Activated CD8-positive, alpha-beta memory T cell treated with anti-CD3 and anti-CD28 coated beads, Interleukin-2, amount 50 U/mL, for 1 hour (primary cell): Measurements from ENCODE around the gene RFPL3.
"Not testable (repeated sequence)": the region's sequence is repeated elsewhere in the genome, so short reads cannot be mapped to it uniquely, and the experiment has no call there.

Source experiments
- DNase-seq: peaks from one replicate; pipeline ENCODE4 v3.0.0-alpha.2; 2020; ENCODE audit errors: extremely low read depth

The RFPL3 gene

GRCh38 chr22:32331236-32331917, 26.3 kb upstream of the RFPL3 start:
- DNase-seq: no peak

GRCh38 chr22:32331918-32332725, 25.5 kb upstream of the RFPL3 start:
- no peak for DNase-seq

GRCh38 chr22:32333141-32333768, 24.4 kb upstream of the RFPL3 start:
- no peak for DNase-seq

DNA sequence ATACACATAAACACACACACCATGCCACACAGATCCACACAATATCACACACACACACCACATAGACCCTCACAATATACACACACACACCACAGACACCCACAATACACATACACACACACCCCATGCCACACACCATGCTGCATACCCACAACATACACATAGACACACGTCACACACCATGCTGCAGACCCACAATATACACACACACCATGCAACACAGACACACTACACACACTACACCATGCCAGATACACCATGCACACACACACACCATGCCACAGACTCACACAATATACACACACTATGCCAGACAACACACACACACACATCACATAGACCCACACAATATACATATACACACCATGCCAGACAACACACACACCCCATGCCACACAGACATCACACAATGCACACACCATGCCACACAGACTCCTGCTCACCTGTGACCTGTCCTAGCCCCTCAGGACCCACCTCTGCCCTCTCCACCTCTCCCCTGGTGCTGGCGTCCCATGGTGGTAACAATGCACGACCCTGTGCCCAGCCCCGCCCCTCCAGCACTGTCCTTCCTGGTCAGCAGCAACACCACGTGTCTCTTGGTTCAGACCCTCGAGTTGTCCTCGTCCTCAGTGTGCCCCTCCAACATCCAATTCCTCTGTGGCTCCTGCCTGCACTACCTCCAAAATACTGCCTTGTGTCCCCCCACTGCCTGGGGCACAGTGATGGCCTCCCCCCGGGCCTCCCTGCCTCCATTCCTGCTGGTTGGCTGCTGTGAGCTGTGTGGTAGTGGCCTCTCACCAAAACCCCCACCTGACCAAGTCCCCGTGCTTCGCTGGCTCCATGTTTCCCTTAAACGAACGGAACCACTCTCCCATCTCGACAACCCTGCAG, 23.7 kb upstream of the RFPL3 start:
- DNase-seq: no peak

DNA sequence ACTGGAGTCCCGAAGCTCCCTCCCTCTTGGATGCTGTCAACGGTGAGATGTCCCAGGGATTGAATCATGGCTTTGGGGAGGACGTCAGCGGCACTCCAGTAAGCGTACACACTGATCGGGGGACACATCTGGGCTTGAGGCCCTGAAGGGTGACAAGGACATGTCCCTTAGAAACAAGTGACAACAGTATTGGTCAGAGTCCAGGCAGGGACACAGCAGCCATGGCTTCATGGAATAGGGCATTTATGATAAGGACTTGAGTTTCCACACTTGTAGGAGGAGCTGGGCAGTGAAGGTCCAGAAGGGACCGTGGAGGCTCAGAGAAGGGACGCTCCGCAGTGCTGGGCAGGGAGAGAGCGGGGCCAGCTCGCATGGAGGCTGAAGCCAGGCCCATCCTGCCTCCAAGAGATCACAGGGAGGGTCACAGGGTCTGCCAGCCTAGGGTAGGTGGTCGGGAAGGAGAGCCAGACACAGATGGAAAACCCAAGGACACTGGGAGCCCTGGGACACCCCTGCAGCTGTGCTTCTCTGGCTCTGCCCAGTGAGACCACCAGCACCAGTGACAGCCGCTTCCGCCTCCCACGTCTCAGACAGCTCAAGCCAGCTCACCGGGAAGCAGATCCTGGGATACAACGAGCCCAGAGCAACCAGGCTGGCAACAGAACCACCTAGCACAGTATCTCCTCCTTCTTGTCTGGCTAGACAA, 22.9 kb upstream of the RFPL3 start:
- DNase-seq: no peak

GRCh38 chr22:32335471-32335870, 22.2 kb upstream of the RFPL3 start:
- no peak for DNase-seq

GRCh38 chr22:32336121-32336603, 21.5 kb upstream of the RFPL3 start:
- DNase-seq: no peak

DNA sequence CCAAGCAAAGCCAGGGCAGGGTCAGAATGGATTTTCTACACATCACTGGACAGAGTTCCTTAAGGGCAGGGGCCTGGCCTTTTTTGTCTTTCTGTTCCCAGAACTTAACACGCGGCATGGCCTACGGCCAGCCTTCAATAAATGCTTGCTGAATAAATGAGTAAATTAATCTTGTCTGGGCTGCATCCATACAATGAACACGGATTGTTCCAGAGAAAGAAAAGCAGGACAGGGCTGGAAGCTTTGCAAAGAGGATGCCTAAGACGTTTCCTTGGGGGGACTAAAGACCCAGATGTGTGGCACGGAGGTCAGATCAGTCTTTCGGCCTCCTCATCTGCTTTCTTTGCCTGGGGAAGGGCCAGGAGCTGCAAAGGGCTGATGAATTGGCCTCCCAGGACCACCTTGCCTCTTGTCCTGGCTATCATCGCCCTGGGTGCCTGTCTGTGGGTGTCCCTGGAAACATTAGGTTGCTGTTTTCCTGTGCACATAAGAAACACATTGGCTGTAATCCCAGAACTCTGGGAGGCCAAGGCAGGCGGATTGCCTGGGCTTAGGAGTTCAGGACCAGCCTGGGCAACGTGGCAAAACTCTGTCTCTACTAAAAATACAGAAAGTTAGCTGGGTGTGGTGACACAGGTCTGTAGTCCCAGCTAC, 20.8 kb upstream of the RFPL3 start:
- no peak for DNase-seq

DNA sequence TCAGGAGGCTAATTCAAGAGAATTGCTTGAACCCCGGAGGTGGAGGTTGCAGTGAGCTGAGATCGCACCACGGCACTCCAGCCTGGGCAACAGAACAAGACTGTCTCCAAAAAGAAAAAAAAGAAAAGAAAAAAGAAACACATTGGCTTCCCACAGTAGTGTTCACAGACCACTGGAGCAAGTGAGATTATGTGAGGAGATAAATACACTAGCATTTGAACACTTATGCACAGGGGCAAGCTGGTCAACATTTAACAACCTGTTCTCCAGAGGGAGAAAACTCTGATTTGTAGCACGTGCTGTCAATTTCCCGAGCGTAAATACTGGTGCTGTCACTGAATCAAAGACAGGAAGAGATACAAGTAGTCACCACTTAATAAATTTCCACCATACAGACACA, 20.2 kb upstream of the RFPL3 start:
- not testable (repeated sequence) for DNase-seq

GRCh38 chr22:32338757-32339156, 18.9 kb upstream of the RFPL3 start:
- no peak for DNase-seq

DNA sequence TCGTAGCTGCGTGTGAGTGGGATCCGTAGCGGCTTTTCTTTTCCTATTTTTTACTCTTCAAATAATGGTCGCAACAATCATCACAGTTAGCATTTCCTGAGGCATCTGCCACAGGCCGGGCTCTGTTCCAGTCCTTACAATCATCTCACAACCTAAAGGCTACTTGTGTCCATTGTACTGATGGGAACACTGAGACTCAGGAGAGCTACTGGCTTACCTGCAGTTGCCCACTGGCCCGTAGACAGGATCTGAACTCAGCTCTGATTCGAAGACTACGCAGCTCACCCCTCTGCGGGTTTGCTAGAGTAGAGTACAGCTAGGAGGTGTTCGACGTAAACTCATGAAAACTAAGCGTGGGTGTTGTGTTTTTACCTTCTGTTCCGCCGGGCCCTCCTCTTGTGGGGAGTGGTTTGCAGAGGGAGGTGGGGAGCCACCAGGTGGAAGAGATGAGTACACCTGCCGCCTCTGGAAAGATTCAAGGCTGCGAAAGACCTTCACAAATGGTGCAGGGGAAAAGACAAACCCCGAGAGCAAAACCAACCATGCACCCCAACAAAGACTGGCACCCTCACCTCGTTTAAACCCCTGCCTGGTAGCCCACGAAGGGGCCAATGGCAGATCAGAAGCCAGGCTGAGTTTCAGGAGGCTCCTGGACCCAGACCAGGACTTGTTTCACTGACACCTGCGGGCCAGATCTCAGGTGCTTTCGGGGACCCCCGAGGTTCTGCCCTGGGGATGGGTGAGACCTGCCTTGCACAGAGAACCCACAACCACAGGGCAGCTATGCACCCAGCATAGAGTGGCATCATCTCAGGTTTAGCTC, 18.3 kb upstream of the RFPL3 start:
- DNase-seq: no peak

- DNase-seq: no peak
Observed at GRCh38 chr22:32340411-32340810, 17.3 kb upstream of the RFPL3 start.

- no peak for DNase-seq
Observed at GRCh38 chr22:32341122-32341740, 16.4 kb upstream of the RFPL3 start.

GRCh38 chr22:32342977-32343376, 14.7 kb upstream of the RFPL3 start:
- DNase-seq: no peak

DNA sequence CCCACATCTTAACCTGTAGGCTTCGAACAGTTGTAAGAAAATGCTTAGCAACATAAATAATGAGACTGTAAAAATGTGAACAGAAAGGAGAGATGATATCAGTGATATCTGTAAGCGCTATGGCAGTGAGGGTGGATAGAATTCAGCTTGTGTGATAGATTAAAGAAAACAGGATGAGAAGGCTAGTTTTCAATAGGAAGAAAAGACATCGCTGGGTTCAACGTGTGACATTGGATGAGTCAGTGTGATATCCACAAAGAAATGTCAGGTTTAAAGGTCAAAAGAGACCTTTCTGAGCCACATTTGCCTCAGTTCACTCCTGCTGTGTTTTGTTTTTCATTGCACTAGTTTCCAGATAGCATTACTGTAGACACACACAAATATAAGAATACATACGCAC, 13.7 kb upstream of the RFPL3 start:
- no peak for DNase-seq

- no peak for DNase-seq
Observed at GRCh38 chr22:32348031-32348611, 9.5 kb upstream of the RFPL3 start.

GRCh38 chr22:32351875-32352274, 5.8 kb upstream of the RFPL3 start:
- DNase-seq: not testable (repeated sequence)

DNA sequence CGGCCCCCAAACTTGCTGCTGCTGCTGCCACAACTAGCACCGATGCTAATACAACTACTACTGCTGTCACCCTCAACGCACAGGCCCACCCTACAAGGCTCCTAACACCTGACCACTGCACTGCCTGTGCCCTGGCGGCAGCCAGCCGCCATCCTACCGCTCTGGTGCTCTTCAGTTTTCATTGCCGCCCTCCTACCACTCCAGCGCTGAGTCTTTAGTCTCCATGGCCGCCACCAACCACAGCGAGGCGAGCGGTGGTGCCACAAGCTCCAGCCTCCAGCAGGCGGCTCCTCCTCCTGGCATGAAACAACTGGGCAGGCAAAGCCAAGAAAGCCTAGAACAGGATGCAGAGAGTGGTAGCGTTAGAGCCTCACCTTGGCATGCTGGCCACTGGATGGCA, 5.0 kb upstream of the RFPL3 start:
- DNase-seq: no peak

DNA sequence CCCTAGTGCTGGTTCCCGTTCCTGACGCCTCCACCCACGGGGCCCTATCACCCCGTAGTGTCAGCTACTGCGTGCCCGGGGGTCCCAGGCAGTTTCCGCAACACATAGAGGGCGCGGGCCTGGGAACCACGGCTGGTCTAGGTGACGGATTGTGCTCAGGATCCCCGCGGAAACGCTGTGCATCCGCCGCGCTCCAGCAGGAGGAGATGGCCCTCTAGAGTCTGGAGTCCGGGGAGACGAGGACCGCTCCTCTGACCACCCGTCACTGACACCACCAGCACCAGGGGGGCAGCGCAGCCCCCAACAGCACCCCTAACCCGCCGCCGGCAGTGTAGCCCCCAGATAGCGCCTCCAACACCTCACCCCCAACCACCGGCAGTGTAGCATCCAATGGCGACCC, 4.4 kb upstream of the RFPL3 start:
- no peak for DNase-seq
